Occipital lobe (tissue), 2 donors: ENCODE measurements around the gene PFN2. TPM values are rescaled to one million over a fixed set of nuclear protein-coding genes. Genes with fewer than 3 reads are reported as not detected.
A peak's percentile ranks its signal among the peaks of the same experiment; 100 is the strongest.
"Not testable (repeated sequence)": the region's sequence is repeated elsewhere in the genome, so short reads cannot be mapped to it uniquely, and the experiment has no call there.

Source experiments
- DNase-seq: peaks from one replicate; lab custom pipeline; 2025; lab: John Stamatoyannopoulos, UW
- total RNA-seq: library from RNA; depleted of rRNA; stranded (reverse); fragments of >200 nt; gene quantifications from one replicate; pipeline ENCODE4 v1.2.3, GENCODE V29; 2014

The PFN2 gene
- total RNA-seq, 1 donor from 2014 or later, result 459 TPM

- no peak for DNase-seq
Observed at GRCh38 chr3:149968216-149968615, 2.5 kb downstream of the PFN2 start.

GRCh38 chr3:149967086-149967685 lies 3.5 kb downstream of the PFN2 start:
- DNase-seq, result no peak

- DNase-seq, result no peak
Observed at GRCh38 chr3:149965278-149965677, 5.4 kb downstream of the PFN2 start.

GRCh38 chr3:149964291-149964690 lies 6.4 kb downstream of the PFN2 start:
- DNase-seq, result no peak

- DNase-seq, result no peak
Observed at GRCh38 chr3:149963485-149963884, 7.2 kb downstream of the PFN2 start.

GRCh38 chr3:149959443-149959842 lies 11.3 kb downstream of the PFN2 start:
- DNase-seq, result no peak

GRCh38 chr3:149958171-149958796 lies 12.4 kb downstream of the PFN2 start:
- DNase-seq, result no peak

- DNase-seq, result no peak
Observed at GRCh38 chr3:149957361-149958125, 13.2 kb downstream of the PFN2 start.

GRCh38 chr3:149955449-149955848 lies 15.2 kb downstream of the PFN2 start:
- no peak for DNase-seq

GRCh38 chr3:149954812-149955211 lies 15.9 kb downstream of the PFN2 start:
- no peak for DNase-seq

GRCh38 chr3:149949181-149949580 lies 21.5 kb downstream of the PFN2 start:
- no peak for DNase-seq

GRCh38 chr3:149947231-149947630 lies 23.5 kb downstream of the PFN2 start:
- no peak for DNase-seq

GRCh38 chr3:149943966-149944365 lies 26.7 kb downstream of the PFN2 start:
- not testable (repeated sequence) for DNase-seq

- DNase-seq, result no peak
Observed at GRCh38 chr3:149942409-149942808, 28.3 kb downstream of the PFN2 start.

GRCh38 chr3:149941946-149942345 lies 28.7 kb downstream of the PFN2 start:
- no peak for DNase-seq

GRCh38 chr3:149941186-149941585 lies 29.5 kb downstream of the PFN2 start:
- no peak for DNase-seq

GRCh38 chr3:149938392-149939055 lies 32.2 kb downstream of the PFN2 start:
- not testable (repeated sequence) for DNase-seq

- peak; percentile 4 for DNase-seq
Observed at GRCh38 chr3:149936812-149937230, 33.9 kb downstream of the PFN2 start.

GRCh38 chr3:149934524-149934923 lies 36.2 kb downstream of the PFN2 start:
- no peak for DNase-seq

- no peak for DNase-seq
Observed at GRCh38 chr3:149933858-149934257, 36.8 kb downstream of the PFN2 start.

- DNase-seq, result no peak
Observed at GRCh38 chr3:149933008-149933407, 37.7 kb downstream of the PFN2 start.

GRCh38 chr3:149920119-149920518 lies 50.6 kb downstream of the PFN2 start:
- DNase-seq, result no peak
